ENCODE measurements around the gene SEC16A. TPM values are rescaled to one million over a fixed set of nuclear protein-coding genes. Genes with fewer than 3 reads are reported as not detected.

The SEC16A gene
- total RNA-seq, 4 donors from 2014 or later = 31.2 to 49.1 (median 38.6) TPM

- TF ChIP-seq POLR2A (IDR thresholded peaks at IDR 0.05) (no peak), CTCF (IDR thresholded peaks at IDR 0.05) (no peak)
- 88 to 90% methylated on average over 7 to 15 of the region's 28 CpGs for WGBS, 2 donors
- no peaks in the 10 kb centered on the region for H3K9me3 ChIP-seq
These were observed 10.0 kb downstream of the SEC16A start for GRCh38 chr9:136472640-136473353.

GRCh38 chr9:136471802-136472487, 10.9 kb downstream of the SEC16A start:
- Histone ChIP-seq H3K4me1 (no peaks in the 10 kb centered on the region), H3K27ac (no peak overlapping the region), H3K36me3 (peaks cover 32 to 100% (median 66%) of the 10 kb centered on the region in 3 donors), H3K9me3 (no peaks in the 10 kb centered on the region), H3K27me3 (no peaks in the 10 kb centered on the region), H3K4me3 (no peak overlapping the region)
- WGBS, 2 donors = 87 to 90% methylated on average over 17 of the region's 19 CpGs
- intact Hi-C loops (cut with DNase I) = no loop called here
- DNase-seq = no peak
- TF ChIP-seq CTCF (IDR thresholded peaks at IDR 0.05) (no peak), POLR2A (IDR thresholded peaks at IDR 0.05) (no peak)

More at GRCh38 chr9:136472640-136473353, 10.0 kb downstream of the SEC16A start:
- Histone ChIP-seq H3K4me3 (no peak overlapping the region), H3K27ac (no peak overlapping the region), H3K4me1 (no peaks in the 10 kb centered on the region), H3K36me3 (peaks cover 37 to 100% (median 71%) of the 10 kb centered on the region in 3 donors), H3K27me3 (no peaks in the 10 kb centered on the region)
- DNase-seq = no peak
- intact Hi-C loops (cut with DNase I) = no loop called here

- Histone ChIP-seq H3K36me3 (peaks cover 30 to 100% (median 66%) of the 10 kb centered on the region in 3 donors), H3K27me3 (no peaks in the 10 kb centered on the region), H3K27ac (no peak overlapping the region), H3K4me3 (no peak overlapping the region), H3K4me1 (no peaks in the 10 kb centered on the region), H3K9me3 (no peaks in the 10 kb centered on the region)
- intact Hi-C loops (cut with DNase I) = no loop called here
- 80 to 88% methylated on average over 1 to 4 of the region's 12 CpGs for WGBS, 2 donors
- TF ChIP-seq POLR2A (IDR thresholded peaks at IDR 0.05) = no peak
- TF ChIP-seq CTCF (IDR thresholded peaks at IDR 0.05) = no peak
- DNase-seq = no peak
These were observed 11.9 kb downstream of the SEC16A start for GRCh38 chr9:136470792-136471469.

- DNase-seq = no peak
- Histone ChIP-seq H3K9me3 (no peaks in the 10 kb centered on the region), H3K27ac (no peak overlapping the region), H3K27me3 (no peaks in the 10 kb centered on the region), H3K4me1 (no peaks in the 10 kb centered on the region), H3K36me3 (peaks cover 27 to 100% (median 66%) of the 10 kb centered on the region in 3 donors), H3K4me3 (no peak overlapping the region)
- 93 to 97% methylated on average over 10 to 11 of the region's 11 CpGs for WGBS, 2 donors
- TF ChIP-seq CTCF (IDR thresholded peaks at IDR 0.05) (no peak), POLR2A (IDR thresholded peaks at IDR 0.05) (no peak)
- intact Hi-C loops (cut with DNase I) = no loop called here
These were observed 12.5 kb downstream of the SEC16A start for GRCh38 chr9:136470356-136470755.

- Histone ChIP-seq H3K27me3 (no peaks in the 10 kb centered on the region), H3K9me3 (no peaks in the 10 kb centered on the region), H3K27ac (no peak overlapping the region), H3K4me3 (no peak overlapping the region), H3K4me1 (no peaks in the 10 kb centered on the region), H3K36me3 (peaks cover 26 to 100% (median 63%) of the 10 kb centered on the region in 3 donors)
- intact Hi-C loops (cut with DNase I) = no loop called here
- 61 to 87% methylated on average over 7 to 15 of the region's 15 CpGs for WGBS, 2 donors
- DNase-seq = no peak
- no peak for TF ChIP-seq CTCF (IDR thresholded peaks at IDR 0.05)
- TF ChIP-seq POLR2A (IDR thresholded peaks at IDR 0.05) = no peak
These were observed 15.1 kb downstream of the SEC16A start for GRCh38 chr9:136467766-136468165.
